GM10266 (cell line): ENCODE results near the gene LHX4.
A peak's percentile ranks its signal among the peaks of the same experiment; 100 is the strongest.

ENCODE experiments used
- DNase-seq: peaks from one replicate; pipeline ENCODE4 v3.0.0; 2012; ENCODE audit errors: extremely low spot score
- TF ChIP-seq, protein P1 (sequence below): IDR thresholded peaks from 2 replicates; pipeline ENCODE4 v1.5.1; 2012; ENCODE audit warnings: mild to moderate bottlenecking, low read depth; ENCODE audit not compliant: control insufficient read depth, insufficient read depth; ENCODE audit errors: missing control alignments

LHX4 gene

GRCh38 chr1:180185281-180185680 is 44.8 kb upstream of the LHX4 start:
- TF ChIP-seq, protein P1, sequence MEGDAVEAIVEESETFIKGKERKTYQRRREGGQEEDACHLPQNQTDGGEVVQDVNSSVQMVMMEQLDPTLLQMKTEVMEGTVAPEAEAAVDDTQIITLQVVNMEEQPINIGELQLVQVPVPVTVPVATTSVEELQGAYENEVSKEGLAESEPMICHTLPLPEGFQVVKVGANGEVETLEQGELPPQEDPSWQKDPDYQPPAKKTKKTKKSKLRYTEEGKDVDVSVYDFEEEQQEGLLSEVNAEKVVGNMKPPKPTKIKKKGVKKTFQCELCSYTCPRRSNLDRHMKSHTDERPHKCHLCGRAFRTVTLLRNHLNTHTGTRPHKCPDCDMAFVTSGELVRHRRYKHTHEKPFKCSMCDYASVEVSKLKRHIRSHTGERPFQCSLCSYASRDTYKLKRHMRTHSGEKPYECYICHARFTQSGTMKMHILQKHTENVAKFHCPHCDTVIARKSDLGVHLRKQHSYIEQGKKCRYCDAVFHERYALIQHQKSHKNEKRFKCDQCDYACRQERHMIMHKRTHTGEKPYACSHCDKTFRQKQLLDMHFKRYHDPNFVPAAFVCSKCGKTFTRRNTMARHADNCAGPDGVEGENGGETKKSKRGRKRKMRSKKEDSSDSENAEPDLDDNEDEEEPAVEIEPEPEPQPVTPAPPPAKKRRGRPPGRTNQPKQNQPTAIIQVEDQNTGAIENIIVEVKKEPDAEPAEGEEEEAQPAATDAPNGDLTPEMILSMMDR = no peak
- DNase-seq = no peak

GRCh38 chr1:180185971-180186645 is 44.0 kb upstream of the LHX4 start:
- no peak for DNase-seq
- TF ChIP-seq, protein P1 = no peak

DNA sequence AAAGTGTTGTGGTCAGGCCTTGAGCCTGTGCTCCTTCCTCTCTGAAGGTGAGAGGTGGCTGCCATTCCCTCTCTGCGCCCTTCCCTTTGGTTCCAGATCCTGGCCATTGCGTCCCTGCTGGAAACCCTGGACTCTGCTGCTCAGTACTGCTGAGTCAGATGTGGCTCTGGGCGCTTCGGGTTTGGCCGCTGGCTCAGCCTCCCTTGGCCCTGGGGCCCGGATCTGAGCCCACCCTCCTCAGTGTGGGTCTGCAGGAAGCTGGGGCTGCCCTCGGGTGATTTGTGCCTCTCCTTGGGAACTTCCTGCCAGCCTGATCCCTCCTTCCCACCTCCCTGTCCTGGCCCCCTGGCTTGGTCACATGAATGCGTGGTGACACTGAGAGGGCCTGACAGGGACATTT is 43.2 kb upstream of the LHX4 start:
- DNase-seq = no peak
- TF ChIP-seq, protein P1 = no peak

- TF ChIP-seq, protein P1 = no peak
- DNase-seq = no peak
Observed at GRCh38 chr1:180187626-180188025, 42.4 kb upstream of the LHX4 start.

DNA sequence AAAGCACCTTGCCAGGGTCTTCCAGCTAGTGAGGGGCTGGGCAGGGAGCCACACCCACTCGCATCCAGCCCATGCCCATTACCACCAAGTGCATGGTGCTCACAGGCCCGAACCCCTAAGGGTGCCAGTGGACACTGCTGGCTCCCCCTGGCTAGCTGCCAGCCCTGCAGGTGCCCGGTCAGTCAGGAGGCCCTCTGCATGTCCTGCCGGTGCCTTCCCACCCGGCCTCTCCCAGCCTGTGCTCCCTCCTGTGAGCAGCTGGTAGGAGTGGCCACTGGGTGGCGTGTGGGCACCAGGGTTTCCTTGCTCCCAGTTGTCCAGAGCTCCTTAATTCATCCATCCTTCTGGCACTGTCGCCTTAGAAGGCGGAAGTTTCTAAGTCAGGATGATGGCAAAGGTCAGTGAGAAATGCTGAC is 42.0 kb upstream of the LHX4 start:
- peak; percentile 59 for DNase-seq
- TF ChIP-seq, protein P1 = peak; percentile 66

DNA sequence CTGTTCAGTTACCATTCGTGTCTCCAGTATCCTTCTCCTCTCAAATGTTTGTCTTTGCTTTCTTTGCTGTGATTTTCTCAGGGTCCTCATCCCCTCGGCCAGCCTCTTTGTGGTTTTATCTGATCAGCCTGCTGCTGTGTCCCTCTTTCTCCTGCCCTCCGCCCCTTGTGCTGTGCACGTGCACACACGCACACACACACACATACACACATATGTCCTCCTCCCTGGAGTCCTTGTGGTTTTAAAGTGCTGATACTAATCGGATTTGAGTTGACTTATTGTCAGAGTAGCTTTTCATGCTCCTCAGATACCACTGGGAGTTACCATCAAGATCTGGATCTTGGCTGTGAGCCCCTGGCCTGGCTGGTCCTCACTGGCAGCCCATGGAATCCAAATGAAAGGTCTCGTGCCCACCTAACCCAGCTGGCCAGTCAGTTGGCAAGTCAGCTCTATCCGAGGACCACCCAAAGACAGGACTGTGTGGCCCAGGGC is 41.3 kb upstream of the LHX4 start:
- no peak for DNase-seq

DNA sequence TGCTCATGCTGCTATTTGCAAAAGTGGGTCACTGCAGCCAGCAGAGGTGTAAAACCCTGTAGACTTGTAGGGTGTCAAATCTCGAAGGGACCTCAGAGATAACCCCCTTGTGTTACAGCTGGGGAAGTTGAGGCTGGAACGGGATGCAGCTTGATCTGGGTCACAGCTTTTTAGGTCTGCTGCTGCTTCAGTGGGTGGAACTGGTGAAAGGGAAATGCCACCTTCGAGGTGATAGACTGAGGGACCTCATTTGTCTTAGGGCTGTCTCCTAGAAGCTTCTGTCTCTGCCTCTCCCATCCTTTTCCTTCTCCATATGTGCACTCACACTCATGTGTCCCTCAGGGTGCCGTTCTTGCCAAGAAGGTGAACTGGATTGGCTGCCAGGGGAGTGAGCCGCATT is 40.0 kb upstream of the LHX4 start:
- TF ChIP-seq, protein P1 = no peak
- DNase-seq = no peak

More for the DNA sequence above, 41.3 kb upstream of the LHX4 start:
- TF ChIP-seq, protein P1 = no peak
